ENCODE measurements around the gene MATN1.

MATN1 gene

GRCh38 chr1:30680879-30681278, 42.5 kb downstream of the MATN1 start:
- no peak for DNase-seq (ENCODE audit: low spot score)

DNA sequence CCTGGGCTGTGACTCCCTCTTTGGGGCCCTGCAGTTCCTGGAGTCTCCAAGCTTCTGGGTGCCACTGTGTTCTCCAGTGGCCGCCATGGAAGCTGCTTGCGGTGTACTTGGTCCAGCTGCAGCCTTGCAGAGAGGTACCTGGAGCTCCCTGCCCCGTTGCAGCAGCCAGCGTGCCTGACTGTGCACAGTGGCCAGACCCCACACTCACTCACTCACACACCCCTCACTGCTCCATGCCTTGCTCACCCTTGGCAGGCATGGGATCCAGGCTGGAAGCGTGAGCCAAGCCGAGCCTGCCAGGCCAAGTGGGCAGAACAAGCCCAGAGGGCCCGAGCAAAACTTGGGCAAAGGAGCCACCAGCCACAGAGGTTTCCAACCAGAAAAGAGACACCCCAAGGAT, 43.0 kb downstream of the MATN1 start:
- no peak for DNase-seq (ENCODE audit: low spot score)

DNA sequence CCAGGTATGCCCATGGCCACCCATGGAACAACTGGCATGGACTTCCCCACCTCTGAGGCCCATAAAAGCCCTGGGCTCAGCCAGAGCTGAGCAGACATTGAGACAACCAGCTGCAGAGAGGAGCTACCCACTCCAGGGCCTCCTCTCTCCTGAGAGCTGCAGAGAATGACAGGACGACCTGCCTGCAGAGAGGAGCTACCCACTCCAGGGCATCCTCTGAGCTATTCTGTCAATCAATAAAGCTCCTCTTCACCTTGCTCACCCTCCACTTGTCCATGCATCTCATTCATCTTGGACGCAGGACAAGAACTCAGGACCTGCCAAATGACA, 43.4 kb downstream of the MATN1 start:
- DNase-seq (ENCODE audit: low spot score), result no peak

DNA sequence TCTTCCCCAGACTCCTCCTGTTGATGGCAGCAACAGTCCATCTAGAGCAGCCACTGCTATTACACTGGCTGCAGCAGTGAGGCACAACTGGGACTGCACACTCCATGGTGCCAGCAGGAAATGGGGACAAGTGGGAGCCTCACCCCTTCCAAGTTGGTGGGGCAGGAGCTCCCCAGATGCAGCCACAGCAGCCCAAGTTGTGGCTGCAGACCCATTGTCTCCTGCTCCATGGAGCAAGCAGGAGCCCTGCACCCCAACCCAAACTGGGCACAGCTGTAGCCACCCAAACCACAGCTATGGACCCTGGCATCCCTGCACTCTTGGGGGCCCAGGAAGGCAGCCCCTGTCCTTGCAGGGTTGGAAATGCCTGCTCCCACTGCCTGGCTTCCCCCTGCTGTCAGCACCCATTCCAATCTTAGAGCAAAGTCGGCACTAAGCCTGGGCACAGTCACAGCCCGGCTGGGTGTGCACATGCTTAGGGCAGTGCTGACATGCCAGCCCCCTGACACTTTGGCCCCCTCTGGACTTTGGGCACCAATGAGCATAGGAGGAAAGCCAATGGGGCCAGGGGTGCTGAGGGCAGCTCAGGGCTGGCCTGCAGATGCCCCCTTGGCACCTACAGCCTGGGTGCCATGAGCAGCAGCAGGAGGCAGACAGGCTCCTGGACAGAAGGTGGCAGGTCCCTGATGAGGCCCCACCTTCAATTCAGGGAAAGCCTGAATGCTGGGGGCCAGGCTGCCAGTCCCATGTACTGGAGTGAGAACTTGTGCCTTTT, 44.0 kb downstream of the MATN1 start:
- DNase-seq (ENCODE audit: low spot score), result no peak

- no peak for DNase-seq (ENCODE audit: low spot score)
Observed at GRCh38 chr1:30678209-30678608, 45.2 kb downstream of the MATN1 start.

GRCh38 chr1:30677471-30677870, 45.9 kb downstream of the MATN1 start:
- no peak for DNase-seq (ENCODE audit: low spot score)

DNA sequence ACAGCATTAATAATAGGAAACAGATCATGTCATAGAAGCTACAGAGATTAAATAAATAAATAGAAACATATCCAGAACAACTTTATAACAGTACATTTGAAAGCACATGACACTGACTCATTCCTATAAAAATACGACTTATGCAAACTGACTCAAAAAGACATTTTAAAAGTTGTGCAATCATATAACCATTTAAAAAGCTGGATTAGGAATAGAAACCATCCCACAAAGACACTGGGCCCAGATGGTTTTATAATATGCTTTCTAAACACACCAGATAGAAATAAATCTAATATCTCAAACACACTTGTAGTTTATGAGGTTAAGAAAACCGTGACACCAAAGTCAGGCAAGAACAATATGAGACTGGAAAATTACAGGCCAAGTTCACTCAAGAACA, 47.6 kb downstream of the MATN1 start:
- DNase-seq (ENCODE audit: low spot score), result no peak

DNA sequence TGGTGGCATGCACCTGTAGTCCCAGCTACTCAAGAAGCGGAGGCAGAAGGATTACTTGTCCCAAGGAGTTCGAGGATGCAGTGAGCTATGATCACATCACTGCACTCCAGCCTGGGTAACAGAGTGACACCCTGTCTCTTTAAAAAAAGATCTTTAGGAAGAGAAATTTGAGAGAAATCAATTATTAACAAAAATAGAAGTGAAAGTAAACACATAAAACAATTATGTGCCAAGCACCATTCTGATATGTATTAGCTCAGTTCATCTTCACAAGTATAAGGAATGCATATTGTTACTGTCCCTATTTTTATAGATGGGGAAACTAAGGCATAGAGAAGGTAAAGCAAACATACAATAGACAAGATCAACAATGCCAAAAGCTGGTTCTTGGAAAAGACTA, 48.1 kb downstream of the MATN1 start:
- no peak for DNase-seq (ENCODE audit: low spot score)

DNA sequence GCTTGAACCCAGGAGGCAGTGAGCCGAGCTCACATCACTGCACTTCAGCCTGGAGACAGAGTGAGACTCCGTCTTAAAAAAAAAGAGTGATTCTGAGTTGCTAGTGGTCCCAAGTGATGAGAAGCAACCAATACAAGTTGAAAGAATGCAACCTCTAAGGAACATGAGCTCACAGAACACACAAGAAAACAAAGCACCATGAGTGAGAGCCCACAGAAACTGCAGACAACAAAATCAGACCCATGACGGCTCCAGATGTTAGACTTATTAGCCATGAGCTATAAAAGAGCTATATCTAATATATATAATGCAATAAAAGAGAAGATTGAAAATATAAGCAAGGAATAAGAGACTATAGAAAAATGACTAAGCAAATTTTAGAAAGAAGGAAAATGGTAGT, 50.0 kb downstream of the MATN1 start:
- no peak for DNase-seq (ENCODE audit: low spot score)

DNA sequence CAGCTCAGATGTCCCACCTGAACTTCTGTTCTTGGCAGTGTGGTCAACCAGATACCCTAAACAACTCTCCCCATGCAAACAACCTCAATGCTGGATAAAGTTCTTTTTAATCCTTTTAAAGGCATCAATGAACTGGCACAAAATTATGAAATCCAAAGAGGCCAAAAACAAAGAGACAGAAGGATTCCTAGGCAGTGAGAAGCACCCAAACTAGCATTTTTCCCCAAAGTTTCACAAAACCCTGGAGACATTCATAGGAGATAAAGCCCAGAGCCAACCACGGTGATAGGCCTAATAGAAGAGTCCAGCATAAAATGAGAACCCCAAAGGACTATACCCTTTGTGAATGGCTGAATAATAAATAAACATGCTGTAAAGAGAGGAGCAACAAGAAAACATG, 50.7 kb downstream of the MATN1 start:
- DNase-seq (ENCODE audit: low spot score), result no peak

- no peak for DNase-seq (ENCODE audit: low spot score)
Observed at GRCh38 chr1:30670240-30671060, 52.9 kb downstream of the MATN1 start.

DNA sequence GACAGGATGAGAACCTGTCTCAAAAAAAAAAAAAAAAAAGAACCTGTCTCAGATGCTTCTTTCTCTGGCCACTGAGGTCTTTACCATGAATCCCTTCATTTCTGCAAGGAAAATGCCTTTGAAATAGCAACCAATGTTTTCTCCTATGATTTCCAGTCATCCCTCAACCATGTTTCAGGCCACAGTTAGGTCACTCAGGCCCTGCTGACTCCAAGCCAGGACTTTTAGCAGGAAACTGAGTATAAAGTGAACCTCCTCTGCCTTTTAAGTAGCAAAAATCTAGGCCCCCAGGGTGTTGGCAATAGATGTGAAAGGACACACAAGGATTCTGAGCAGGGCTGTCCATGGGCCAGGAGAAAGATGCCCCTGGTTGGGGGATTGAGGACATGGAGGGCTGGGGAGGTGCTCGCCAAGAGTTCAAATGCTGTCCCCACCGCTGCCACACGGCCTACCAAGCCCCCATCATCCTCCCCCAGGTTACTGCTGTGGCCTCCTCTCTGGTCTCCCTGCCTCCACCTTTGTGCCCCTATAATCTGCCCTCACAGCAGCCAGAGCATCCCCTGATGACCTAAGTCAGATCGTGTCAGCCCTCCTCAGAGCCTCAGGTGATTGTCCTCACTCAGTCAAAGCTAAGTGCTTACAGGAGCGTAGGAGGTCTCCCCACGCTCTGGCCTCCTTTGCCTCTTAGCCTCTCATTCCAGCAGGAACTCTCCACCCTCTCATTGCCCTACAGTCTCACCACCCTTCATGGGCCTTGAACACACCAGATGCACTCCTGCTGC, 54.6 kb downstream of the MATN1 start:
- no peak for DNase-seq (ENCODE audit: low spot score)

DNA sequence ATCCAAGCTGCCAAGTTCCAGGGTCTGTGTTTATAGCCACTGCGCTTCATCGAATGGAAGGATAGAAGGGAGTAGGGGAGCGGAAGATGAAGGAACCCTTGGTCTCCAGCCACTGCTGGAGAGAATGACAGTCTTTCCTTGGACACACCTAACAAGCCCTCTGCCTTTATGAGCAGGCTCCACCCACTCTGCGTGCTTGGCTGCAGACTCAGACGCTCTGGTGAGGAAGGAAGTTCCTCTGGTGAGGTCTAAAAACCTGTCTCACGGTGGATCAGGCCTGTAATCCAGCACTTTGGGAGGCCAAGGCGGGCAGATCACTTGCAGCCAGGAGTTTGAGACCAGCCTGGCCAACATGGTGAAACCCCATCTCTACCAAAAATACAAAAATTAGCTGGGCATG, 55.4 kb downstream of the MATN1 start:
- no peak for DNase-seq (ENCODE audit: low spot score)

DNA sequence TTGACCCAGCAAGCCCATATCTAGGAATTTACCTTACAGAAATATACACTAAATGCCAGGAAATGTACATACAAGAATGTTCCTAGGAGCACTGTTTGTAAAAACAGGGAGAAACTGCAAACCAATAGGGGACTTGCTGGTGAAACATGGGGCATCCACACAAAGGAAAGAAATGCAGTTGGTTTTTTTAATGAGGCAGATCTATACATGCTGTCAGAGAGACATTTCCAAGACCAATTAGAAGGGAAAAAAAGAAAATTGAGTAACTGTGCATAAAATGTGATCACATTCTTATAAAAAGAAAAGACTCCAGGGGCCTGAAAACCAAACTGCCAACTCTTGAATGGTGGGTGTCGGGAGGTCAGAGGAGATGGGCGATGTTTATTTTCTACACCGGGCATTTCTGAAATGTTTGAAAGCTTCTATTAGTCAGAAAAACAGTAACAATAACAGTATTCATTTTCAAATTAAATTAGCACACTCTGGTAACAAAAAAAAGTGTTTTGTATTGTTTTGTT, 56.6 kb downstream of the MATN1 start:
- no peak for DNase-seq (ENCODE audit: low spot score)

DNA sequence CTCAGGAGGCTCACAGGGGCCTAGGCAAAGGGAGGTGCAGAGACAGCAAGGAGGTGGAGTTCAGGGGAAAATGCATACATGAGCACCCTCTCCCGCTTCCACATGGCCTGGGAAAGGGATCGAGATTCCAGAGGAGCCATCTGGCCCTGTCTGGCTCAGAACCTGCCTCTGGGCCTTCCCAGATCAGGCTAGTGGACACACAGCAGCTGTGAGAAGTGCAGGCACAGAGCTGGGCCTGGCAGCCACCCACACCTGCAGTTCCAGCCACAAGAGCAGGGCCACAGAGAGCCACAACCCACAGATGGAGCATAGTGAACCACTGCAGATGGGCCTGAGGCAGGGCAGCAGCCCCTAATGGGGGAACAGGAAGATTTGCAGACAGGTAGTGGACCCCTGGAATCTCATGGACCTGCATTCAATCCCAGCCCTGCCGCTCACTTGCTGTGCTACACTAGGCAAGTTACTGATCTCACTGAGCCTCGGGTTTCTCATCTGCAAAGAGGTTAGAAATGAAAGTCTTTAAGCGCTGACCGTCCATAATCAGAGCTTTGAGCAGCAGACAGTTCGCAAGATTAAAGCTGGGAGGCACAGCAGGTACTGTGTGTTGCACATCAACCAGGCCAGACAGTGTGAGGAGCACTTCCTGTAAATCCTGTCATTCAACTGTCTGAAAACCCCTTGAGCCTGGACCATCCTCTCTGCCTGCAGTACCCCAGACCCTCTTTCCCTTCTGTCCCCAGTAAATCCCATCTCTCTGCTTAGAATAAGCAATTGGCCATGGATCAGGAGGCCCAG, 58.0 kb downstream of the MATN1 start:
- no peak for DNase-seq (ENCODE audit: low spot score)

GRCh38 chr1:30664103-30664755, 59.2 kb downstream of the MATN1 start:
- no peak for DNase-seq (ENCODE audit: low spot score)

- DNase-seq (ENCODE audit: low spot score), result no peak
Observed at GRCh38 chr1:30663596-30664091, 59.7 kb downstream of the MATN1 start.

DNA sequence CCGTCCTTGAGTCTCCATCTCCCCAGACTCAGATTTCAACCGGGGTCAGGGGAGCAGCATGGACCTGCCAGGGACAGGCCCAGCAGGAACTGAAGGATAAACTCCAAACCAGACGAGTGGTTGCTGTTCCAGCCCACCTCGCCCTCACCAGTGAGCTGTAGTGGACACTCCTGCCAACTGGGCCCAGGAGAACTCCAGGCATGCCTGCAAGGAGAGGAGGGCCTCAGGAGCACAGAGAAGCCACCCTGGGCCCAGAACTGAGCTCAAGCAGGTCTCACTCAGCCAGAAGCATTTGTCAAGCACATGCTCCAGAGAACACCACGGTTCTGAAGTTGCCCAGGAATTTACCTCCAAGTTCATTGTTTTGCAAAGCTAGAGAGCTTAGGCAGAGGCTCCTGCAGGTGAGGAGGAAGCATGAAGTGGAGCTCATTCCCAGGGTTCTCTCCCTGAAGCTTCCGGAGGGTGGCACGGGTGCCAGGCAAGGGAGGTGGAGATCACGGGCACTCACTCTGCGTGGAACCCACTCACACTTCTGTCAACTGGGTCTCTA, 61.0 kb downstream of the MATN1 start:
- DNase-seq (ENCODE audit: low spot score), result no peak

DNA sequence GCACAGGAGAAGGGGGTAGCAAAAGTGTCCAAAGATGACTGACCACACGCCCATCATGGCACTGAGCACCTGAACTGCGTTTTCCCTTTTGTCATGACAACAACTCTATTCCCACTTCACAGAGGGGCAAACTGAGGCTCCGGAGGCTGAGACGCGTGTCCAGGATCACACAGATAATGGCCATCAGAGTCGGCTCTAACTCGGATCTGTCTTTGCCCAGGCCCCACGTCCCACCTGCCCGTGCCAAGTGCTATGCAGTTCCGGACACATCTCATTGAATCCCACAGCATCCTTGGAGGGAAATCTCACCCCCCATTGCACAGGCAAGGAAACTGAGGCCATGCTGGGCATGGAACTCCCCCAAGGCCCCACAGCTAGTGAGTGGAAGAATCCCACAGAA, 62.1 kb downstream of the MATN1 start:
- no peak for DNase-seq (ENCODE audit: low spot score)

All from hematopoietic multipotent progenitor cell treated with erythropoietin and hydrocortisone succinate and interleukin-3 and kit ligand, for 17 days (in vitro differentiated cells).